HG03521 (cell line): ENCODE data around the gene COX4I2.

Experiments used
- ATAC-seq: cut with Tn5 transposase; IDR thresholded peaks from one replicate; pipeline ENCODE4 v1.9.1; 2021; ENCODE audit warnings: mild to moderate bottlenecking, moderate library complexity; ENCODE audit not compliant: unreplicated experiment

Gene COX4I2

DNA sequence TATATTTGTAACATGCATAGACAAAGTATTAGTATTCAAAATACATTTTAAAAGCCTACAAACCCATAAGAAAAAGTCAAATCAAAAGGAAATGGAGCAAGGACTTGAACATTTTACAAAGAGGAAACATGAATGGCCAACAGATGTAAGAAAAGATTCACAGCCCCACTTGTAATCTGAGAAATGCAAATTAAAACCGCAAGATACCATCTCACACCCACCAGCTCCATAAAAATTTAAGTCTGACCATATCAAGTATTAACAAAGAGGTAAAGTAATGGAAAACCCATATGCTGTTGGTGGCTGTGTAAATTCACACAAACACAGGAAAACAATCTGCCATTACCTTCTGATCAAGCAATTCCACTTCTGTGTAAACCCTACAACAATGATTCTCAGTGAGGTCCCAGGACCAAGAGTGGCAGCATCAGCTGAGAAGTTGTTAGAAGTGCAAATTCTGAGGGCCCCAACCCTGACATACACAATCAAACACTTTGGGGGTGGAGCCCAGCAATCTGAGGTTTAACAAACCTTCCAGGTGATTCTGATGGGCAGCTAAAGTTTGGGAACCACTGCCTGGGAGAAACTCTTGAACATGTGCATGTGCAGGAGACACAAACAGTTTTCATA, 54.0 kb downstream of the COX4I2 start:
- no peak for ATAC-seq

DNA sequence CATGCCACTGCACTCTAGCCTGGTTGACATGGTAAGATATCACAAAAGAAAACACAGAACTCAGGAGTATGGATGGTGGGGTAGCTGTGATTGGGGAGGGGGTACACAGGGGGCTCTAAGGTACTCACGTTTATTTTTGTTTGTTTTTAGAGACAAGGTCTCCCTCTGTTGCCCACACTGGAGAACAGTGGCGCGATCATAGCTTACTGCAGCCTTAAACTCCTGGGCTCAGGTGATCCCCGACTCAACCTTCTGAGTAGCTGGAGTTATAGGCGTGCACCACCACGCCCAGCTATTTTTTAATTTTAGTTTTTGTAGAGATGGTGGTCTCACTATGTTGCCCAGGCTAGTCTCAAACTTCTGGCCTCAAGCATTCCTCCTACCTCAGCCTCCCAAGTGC, 55.7 kb downstream of the COX4I2 start:
- no peak for ATAC-seq

DNA sequence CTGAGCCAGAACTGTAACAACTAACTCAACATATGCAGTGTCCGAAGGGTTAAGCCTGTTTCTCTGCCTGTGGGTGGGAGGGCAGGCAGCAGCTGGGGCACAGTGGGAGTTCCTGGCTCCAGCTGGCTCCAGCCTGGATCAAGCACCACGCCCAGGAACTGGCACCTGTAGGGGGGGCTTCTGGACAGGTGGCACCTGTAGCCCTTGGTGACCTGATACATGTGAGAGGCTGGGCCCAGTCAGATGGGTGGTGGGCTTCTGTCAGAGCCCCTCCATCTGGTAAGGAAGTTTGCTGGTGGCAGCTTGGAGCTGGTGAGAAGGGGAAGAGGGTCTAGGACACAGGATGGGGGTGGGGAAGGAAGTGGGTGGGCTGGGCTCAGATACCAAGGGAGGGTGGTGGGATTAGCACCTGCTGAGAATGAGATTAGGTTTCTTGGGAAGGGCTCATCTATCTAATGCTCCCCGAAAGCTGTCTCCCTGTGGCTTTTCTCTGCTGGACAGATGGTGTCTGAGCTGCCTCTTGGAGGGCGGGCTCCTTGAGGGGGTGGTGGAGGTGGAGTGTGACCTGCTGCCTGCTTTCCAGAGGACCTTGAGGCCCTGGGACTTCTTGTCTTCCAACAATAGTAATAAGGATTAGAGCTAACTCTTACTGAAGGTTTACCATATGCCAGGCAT, 56.4 kb downstream of the COX4I2 start:
- ATAC-seq: no peak
